Fibroblast of skin of left quadriceps (primary cell): ENCODE measurements around the gene RPL10.

Experiments used
- DNase-seq, 2 experiments: peaks; one replicate each; pipeline ENCODE4 v3.0.0-alpha.2; 2013; ENCODE audit warnings: low read depth in 2 of 2

RPL10 gene

GRCh38 chrX:154449618-154450017 lies 51.4 kb downstream of the RPL10 start:
- DNase-seq, result no peak

GRCh38 chrX:154450312-154450711 lies 52.1 kb downstream of the RPL10 start:
- no peak for DNase-seq
